ENCODE data around the gene SPATA16.
"Not testable (repeated sequence)": the region's sequence is repeated elsewhere in the genome, so short reads cannot be mapped to it uniquely, and the experiment has no call there.

The SPATA16 gene

GRCh38 chr3:173065543-173065981, 75.5 kb downstream of the SPATA16 start:
- DNase-seq (ENCODE audit: low read depth, low spot score), result no peak

DNA sequence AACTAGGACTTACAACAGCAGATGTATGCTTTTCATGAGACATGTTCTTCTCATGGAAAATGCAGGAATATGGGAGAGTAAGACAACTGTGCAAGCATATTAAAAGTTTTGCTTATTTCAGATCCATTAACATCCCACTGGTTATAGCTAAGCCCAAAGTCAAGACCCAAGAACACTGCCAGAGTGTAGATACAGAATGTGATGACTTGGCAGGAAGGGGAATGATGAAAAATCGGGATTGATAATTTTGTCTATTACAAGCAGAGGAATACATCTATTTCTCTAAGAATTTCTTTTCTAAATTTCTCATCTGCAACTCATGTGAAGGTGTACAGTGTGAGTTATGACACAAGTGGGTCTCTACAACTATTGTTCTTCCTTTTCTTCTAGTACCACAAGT, 76.4 kb downstream of the SPATA16 start:
- no peak for DNase-seq (ENCODE audit: low read depth, low spot score)

DNA sequence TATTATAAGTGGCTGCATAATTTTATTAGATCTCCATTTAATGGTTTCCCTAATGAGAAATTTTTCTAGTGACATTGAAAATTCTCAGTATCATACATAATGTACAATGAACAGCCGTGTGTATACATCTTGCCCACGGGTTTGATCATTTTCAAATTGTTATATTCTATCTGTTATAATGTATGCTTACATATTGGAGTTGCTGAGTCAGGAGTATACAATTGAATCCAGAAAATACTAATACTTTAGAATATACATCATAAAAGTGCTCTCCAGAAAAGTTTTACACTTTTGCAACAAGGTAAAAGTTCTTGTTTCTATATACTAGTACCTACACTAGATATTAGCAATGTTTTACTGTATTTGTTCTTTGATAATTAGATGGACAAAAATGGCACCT, 82.8 kb downstream of the SPATA16 start:
- DNase-seq (ENCODE audit: low read depth, low spot score), result no peak

GRCh38 chr3:173055228-173055933, 85.7 kb downstream of the SPATA16 start:
- no peak for DNase-seq (ENCODE audit: low read depth, low spot score)

DNA sequence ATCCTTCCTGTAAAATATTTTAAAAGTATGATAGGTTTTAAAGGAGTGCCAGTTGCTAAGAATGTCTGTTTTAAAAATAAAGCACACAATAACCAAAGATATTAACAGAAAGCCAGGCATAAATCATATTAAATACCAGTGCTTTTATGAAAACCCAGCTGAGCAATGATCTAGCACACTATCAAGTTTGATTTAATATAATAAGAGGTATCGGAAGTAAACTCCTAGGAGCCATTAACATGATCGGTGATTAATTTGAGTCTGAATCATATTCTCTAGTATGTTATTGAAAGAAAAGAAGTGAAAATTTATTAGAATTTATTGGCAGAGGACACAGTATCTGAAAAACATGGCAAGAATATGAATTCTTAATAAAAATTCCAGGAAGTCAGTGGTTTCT, 91.7 kb downstream of the SPATA16 start:
- no peak for DNase-seq (ENCODE audit: low read depth, low spot score)

GRCh38 chr3:173045770-173046382, 95.2 kb downstream of the SPATA16 start:
- DNase-seq (ENCODE audit: low read depth, low spot score), result no peak

DNA sequence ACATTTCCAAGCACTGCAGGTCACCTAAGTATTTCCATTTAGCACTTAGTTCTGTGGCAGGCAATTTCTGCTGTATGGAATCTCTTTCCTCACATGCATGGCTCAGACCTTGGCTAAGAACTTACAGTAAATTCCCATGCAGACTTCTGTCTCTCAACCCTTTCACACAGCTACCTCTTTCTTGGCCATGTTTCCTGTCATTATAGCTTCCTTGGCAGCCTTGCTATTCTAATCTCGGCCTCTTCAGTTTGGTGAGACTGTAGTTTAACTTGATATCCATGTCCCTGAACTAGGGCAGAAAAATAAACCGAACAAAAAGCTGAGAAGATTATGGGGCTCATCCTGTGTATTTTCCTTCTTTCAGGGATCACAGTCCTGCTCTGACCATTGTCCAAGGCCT, 96.0 kb downstream of the SPATA16 start:
- no peak for DNase-seq (ENCODE audit: low read depth, low spot score)

GRCh38 chr3:173043757-173044156, 97.3 kb downstream of the SPATA16 start:
- no peak for DNase-seq (ENCODE audit: low read depth, low spot score)

GRCh38 chr3:173038484-173038871, 102.6 kb downstream of the SPATA16 start:
- no peak for DNase-seq (ENCODE audit: low read depth, low spot score)

DNA sequence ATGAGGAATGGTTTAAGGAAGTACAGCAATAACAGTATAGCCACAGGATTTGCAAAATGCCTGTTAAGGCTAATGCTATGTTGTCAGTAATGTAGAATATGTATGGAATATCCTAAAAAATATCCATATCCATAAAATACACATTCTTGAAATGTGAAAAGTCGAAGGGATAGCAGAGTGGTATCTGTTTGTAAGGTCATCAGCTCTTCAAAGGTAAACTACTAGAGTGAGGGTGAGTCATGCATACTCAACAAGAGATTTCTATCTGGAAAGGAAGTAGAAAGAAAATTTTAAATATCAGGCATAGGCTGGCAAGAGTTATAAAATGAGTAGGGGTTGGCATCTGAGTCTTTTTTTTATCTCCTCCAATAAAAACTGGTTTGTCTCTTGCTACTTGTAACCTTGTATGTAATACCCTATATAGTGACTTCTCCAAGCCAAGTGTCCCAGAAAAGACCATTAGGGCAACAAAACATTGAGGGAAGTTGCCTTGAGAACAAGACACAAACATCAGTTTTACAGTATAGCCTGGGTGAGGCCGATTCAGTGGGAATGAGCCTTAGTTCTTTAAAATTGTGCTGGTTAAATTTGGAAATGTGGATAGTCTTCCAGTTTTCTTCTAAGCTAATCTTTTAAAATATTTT, 103.1 kb downstream of the SPATA16 start:
- no peak for DNase-seq (ENCODE audit: low read depth, low spot score)

DNA sequence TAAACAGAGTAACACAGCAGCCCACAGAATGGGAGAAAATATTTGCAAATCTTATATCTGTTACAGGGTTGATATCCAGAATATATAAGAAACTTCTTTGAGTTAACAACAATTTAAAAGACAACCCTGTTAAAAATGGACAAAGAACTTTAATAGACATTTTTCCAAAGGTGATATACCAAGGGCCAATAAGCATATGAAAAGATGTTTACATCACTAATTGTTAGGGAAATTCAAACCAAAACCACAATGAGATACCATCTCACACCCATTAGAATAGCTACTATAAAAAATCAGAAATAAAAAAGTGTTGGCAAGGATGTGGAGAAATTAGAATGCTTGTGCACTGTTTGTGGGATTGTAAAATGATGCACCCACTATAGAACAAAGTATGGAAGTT, 110.8 kb downstream of the SPATA16 start:
- no peak for DNase-seq (ENCODE audit: low read depth, low spot score)

DNA sequence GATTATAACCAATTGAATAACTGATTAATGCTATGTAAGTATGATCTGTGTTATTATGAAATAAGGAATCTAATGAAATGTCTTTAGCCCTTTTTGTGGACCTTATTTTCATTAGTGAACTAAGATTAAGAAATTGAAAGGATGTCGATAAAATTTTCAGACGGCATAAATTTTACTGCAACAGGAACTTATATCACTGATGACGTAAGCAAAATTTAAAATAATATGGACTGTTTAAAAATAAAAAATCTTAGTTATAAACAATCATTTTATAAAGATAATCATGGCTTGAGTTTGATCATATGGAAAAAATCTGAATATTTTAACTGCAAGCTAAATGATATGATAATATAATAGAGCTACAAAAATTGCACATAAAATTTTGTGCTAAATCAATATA, 112.7 kb downstream of the SPATA16 start:
- DNase-seq (ENCODE audit: low read depth, low spot score), result no peak

DNA sequence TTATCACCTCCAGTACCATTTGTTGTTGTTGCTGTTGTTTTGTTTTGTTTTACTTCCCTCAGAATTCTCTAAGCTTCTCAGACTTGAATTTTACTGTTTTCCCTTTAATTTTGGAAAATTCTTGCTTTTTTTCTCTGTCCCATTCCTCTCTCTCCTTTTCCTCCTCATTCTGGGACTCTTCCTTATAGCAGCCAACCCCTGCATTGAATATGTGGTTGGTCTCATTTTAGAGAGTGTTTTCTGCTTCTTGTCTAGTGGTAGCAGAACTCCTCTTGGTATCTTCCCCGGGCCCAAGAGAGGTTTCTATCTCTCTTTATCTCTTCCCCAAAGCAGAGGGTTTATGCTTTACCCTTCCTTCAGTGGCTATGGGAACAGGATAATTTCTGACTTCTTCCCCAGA, 113.6 kb downstream of the SPATA16 start:
- no peak for DNase-seq (ENCODE audit: low read depth, low spot score)

- no peak for DNase-seq (ENCODE audit: low read depth, low spot score)
Measured at GRCh38 chr3:173025941-173026340, 115.1 kb downstream of the SPATA16 start.

GRCh38 chr3:173021547-173022185, 119.4 kb downstream of the SPATA16 start:
- no peak for DNase-seq (ENCODE audit: low read depth, low spot score)

DNA sequence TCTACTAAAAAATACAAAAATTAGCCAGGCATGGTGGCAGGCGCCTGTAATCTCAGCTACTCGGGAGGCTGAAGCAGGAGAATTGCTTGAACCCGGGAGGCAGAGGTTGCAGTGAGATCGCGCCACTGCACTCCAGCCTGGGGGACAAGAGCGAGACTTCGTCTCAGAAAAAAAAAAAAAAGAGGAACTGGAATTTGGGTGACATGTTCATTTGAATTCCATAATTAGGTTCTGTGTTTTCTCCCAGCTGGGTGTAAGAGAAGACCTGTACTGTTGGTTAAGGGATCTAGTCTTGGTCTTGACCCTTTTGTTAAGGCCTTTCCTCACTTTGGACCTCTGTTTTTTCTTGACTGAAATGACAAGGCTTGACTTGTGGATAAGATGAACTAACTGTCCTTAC, 120.9 kb downstream of the SPATA16 start:
- not testable (repeated sequence) for DNase-seq (ENCODE audit: low read depth, low spot score)

GRCh38 chr3:173019378-173019777, 121.7 kb downstream of the SPATA16 start:
- DNase-seq (ENCODE audit: low read depth, low spot score), result no peak

GRCh38 chr3:173018758-173019157, 122.3 kb downstream of the SPATA16 start:
- DNase-seq (ENCODE audit: low read depth, low spot score), result no peak

DNA sequence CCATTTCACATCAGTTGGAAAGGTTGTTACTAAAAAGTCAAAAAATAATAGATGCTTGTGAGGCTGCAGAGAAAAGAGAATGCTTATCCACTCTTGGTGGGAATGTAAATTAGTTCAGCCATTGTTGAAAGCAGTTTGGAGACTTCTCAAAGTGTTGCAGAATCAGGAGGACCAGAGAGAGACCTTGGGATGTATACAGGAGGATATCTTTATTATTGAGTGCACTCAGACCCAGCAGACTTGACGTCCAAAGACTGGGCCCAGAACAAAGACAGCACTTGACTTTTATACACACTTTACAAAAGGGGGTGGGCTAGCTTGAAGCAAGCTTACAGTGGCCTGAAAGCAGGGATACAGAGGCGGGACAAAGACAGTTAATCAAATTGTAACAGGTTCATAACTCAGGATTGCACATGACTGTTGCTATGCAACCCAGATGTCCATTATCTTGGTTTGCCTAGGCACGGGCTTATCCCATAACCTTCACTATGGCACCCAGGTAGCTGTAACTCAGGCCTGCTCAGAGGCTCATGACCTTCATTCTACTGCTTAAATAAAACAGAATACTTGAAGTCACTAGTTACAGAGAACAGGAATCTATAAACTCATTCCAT, 127.7 kb downstream of the SPATA16 start:
- no peak for DNase-seq (ENCODE audit: low read depth, low spot score)

- no peak for DNase-seq (ENCODE audit: low read depth, low spot score)
Measured at GRCh38 chr3:173009410-173009809, 131.6 kb downstream of the SPATA16 start.

- DNase-seq (ENCODE audit: low read depth, low spot score), result no peak
Measured at GRCh38 chr3:173008978-173009377, 132.1 kb downstream of the SPATA16 start.

DNA sequence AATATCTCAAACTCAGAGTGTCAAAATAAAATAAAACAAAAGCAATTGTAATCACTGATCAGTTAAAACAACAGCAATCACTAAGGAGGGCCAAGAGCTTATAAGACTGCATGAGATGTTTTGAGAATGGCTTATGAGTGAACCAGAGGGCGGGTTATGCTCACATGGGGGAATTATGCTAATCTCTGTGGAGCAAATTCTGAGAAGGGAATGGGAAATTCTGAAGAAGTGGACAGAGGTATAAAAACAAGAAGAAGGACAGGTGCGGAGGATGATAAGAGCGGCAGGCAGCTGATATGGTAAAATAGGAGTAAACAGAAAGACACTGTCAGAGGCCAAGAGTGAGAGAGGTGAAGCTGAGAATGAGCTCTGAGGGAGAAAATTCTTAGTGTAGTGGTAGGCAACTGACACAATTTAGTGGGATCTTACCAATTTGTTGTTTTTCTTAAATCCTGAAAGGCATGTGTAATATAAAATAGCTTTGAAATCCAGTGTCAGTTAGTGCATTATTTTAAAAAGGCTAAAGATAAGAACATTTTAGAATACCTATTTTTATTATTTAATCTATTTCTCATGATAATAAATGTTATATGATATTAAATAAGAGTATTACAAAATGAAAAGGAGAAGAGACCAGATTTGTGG, 133.8 kb downstream of the SPATA16 start:
- DNase-seq (ENCODE audit: low read depth, low spot score), result no peak
